Fibroblast of skin of right quadriceps (primary cell): ENCODE measurements around the gene GAK.

ENCODE experiments used
- DNase-seq: peaks from one replicate; pipeline ENCODE4 v3.0.0-alpha.2; 2013

GAK gene

GRCh38 chr4:887034-887763 is 44.9 kb downstream of the GAK start:
- no peak for DNase-seq

- no peak for DNase-seq
Observed at GRCh38 chr4:886244-886643, 45.9 kb downstream of the GAK start.

- no peak for DNase-seq
Observed at GRCh38 chr4:885353-885752, 46.8 kb downstream of the GAK start.

GRCh38 chr4:884896-885295 is 47.2 kb downstream of the GAK start:
- DNase-seq: no peak

GRCh38 chr4:884259-884658 is 47.9 kb downstream of the GAK start:
- DNase-seq: no peak

- no peak for DNase-seq
Observed at GRCh38 chr4:883377-884095, 48.6 kb downstream of the GAK start.

GRCh38 chr4:882646-883045 is 49.5 kb downstream of the GAK start:
- DNase-seq: no peak

- no peak for DNase-seq
Observed at GRCh38 chr4:881709-882108, 50.4 kb downstream of the GAK start.

- no peak for DNase-seq
Observed at GRCh38 chr4:880684-881405, 51.3 kb downstream of the GAK start.

- DNase-seq: no peak
Observed at GRCh38 chr4:879729-880077, 52.4 kb downstream of the GAK start.

- DNase-seq: no peak
Observed at GRCh38 chr4:878796-879728, 53.1 kb downstream of the GAK start.

GRCh38 chr4:877502-877901 is 54.6 kb downstream of the GAK start:
- no peak for DNase-seq

GRCh38 chr4:876780-877179 is 55.3 kb downstream of the GAK start:
- DNase-seq: no peak

GRCh38 chr4:875818-876423 is 56.2 kb downstream of the GAK start:
- DNase-seq: no peak

- DNase-seq: no peak
Observed at GRCh38 chr4:874971-875817, 56.9 kb downstream of the GAK start.

- DNase-seq: no peak
Observed at GRCh38 chr4:874056-874455, 58.1 kb downstream of the GAK start.

GRCh38 chr4:872241-872981 is 59.7 kb downstream of the GAK start:
- DNase-seq: no peak

- no peak for DNase-seq
Observed at GRCh38 chr4:871484-871883, 60.6 kb downstream of the GAK start.

GRCh38 chr4:870951-871350 is 61.2 kb downstream of the GAK start:
- DNase-seq: no peak

GRCh38 chr4:869776-870175 is 62.3 kb downstream of the GAK start:
- no peak for DNase-seq

GRCh38 chr4:868421-868820 is 63.7 kb downstream of the GAK start:
- DNase-seq: no peak
